DOHH2 (cell line): ENCODE measurements around the gene ESRRA.

Experiments
- CTCF ChIP-seq: fragments of 200-600 bp; sonication (generic); IDR thresholded peaks from one replicate; pipeline ENCODE4 v1.5.1; 2014; ENCODE audit warnings: antibody characterized with exemption, mild to moderate bottlenecking, low read depth, low read length; ENCODE audit not compliant: poor library complexity, severe bottlenecking
- EZH2phosphoT487 ChIP-seq: fragments of 200-600 bp; sonication (generic); IDR thresholded peaks from 2 replicates; pipeline ENCODE4 v1.6.1; 2017; ENCODE audit warnings: borderline replicate concordance, mild to moderate bottlenecking, antibody characterized with exemption, low read length, moderate library complexity, mixed read lengths

GRCh38 chr11:64327375-64327774 lies 22.1 kb downstream of the ESRRA start:
- TF ChIP-seq CTCF (no peak), EZH2phosphoT487 (no peak)
